Right lung (tissue), 5 donors: ENCODE measurements around the gene LBR. TPM values are rescaled to one million over a fixed set of nuclear protein-coding genes. Genes with fewer than 3 reads are reported as not detected.

ENCODE experiments used
- DNase-seq, 2 donors: peaks; one replicate each; pipeline ENCODE4 v3.0.0-alpha.2; 2013
- polyA plus RNA-seq, 5 donors: library from polyadenylated mRNA; unstranded; fragments of 120-200 nt; gene quantifications; one replicate each; pipeline versions ENCODE4 v1.2.1 to v1.2.3, GENCODE V29; 2013; ENCODE audit warnings: inconsistent platforms in 1 of 5, low replicate concordance in 1 of 5; ENCODE audit not compliant: insufficient read length in 5 of 5, insufficient read depth in 1 of 5

Gene LBR
- polyA plus RNA-seq, 5 donors = 69.9 to 128 (median 88.2) TPM

DNA sequence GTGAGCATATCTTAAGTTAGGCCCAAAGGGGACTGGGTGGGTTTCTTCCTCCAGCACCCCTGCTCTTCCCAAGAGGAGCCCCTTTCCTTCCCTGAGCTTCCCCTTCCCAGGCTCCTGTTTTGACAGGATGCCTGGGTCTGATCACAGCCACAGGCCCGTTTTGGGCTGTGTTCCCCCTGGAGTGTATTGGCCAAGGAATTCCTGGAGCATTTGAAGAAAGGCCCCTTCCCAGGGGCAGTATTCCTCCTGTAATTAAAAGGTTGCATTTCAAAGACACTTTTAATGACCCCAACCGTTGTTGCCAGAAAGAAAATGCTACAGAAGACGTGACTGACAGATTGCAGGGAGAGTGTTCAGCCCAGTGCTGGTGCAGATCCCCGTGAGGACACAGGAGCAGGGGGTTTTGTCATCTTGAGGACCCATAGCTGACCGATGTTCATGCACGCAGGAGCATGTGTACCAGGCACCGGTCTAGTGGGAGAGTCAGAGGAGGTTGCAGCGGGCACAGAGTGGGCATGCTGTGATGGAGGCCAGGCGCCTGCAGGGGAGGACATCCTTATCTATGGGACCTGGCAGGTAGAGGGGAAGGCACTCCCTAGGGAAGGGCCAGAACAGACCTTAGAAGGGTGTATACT, 19.3 kb upstream of the LBR start:
- DNase-seq = no peak

DNA sequence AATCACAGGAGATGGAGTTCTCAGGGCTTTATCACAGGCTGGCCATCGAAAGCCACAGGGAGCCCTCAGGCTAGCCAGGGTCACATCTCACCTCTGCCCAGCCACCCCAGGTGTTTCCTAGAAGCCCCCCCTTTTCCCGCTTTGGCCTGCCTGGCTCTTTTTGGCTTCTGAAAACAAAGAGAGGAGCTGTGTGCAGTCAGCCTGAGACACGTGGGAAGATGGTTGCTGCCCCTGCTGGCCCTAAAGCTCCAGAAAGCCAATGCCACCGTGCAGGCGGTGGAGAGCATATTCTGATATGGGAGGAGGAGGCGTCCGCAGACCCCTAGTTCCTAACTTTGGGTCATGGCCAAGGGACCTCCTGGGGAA, 18.7 kb upstream of the LBR start:
- DNase-seq = no peak

DNA sequence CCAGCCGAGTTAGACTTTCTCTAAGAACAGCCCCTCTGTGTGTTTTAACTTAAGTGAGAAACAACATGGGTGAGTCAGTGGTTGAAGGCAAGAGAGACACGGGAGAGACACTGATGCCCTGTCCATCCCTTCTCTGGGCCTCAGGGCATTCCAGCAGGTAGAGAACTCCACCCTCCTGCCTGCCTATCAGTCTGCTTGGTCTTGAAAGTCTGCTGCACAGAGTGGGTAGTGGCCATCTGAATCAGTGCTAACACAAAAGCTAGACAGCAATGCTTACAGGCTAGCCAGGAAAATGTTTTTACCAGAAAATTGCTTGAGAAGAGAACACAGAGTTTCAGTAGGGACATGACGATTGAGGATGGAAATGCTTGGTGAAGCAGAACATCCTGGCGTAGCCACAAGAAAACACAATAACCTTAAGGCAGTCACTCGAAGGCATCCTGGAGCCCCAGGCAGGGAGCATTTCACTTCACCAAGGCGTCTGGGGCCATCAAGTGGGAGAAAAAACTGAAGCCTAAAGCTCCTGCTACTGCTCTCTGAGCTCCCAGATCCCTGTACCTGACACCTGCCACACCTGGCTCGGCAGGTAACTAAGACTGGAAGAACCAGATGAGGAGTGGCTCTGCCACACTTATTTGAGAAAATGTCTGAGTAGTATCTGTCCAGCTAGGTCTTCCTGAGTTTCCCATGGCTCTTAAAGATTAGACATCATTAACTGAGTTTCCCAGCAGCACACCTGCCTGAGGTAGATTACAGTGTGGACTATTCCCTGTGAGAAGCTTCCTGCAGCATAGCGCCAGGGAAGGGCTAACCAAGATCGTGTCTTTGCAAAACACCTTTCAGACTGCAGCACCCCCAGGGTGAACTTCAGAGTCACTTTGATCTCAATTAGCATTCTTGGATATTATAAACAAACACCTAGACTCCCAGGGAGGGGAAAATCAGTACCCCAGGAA, 18.1 kb upstream of the LBR start:
- DNase-seq = no peak

DNA sequence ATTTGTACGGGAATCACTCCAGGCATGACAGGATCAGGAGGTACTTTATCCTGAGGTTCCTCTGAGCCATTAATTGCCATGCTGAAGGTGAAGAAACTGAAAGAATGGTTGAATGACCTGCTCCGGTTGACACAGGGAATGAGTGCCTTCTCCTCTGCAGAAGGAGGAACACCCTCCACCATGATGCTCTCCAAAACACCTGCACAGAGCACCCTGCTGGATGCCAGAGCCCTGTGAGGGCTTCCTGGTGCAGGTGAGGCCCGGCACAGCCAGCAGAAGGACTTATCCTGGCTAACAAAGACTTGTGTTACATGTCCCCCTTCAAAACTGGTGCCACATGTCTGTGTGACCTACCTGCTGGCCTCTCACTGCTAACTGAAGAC, 14.3 kb upstream of the LBR start:
- DNase-seq = no peak

DNA sequence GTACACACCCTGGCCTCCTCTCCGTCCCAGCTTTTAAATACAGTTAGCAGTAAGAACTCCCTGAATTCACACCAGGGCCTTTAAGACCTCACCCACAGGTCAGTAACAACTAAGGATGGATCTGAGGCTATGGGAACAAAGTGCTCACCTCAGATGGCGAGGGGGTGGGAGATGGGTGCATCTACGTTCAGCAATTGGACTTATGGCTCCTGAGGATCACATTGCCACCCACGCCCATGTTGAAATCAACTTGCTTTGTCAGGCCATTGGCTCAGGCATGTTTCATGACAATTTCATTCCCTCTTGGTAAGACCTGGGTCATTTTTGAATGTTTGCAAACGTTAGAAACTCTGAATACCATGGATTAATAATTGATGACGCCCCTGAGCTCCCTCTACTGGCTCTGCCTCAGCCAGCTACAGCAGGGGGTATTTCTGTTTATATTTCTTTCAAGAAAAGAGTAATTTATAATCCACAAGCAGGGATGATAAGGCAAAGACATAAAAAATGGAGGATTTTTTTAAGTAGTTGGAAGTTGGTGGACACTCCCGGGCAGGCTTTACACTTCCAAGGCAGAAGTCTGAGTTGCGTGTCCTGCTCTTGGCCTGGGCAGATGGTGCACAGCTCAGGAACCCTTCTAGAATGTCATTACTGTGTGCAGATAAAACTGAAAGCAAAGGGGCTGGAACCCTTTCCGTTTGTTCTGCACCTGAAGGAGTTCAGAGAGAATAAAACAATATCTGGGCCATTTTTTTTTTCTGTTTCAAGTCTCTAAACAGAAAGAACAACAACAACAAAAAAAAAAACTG, 13.7 kb upstream of the LBR start:
- no peak for DNase-seq

DNA sequence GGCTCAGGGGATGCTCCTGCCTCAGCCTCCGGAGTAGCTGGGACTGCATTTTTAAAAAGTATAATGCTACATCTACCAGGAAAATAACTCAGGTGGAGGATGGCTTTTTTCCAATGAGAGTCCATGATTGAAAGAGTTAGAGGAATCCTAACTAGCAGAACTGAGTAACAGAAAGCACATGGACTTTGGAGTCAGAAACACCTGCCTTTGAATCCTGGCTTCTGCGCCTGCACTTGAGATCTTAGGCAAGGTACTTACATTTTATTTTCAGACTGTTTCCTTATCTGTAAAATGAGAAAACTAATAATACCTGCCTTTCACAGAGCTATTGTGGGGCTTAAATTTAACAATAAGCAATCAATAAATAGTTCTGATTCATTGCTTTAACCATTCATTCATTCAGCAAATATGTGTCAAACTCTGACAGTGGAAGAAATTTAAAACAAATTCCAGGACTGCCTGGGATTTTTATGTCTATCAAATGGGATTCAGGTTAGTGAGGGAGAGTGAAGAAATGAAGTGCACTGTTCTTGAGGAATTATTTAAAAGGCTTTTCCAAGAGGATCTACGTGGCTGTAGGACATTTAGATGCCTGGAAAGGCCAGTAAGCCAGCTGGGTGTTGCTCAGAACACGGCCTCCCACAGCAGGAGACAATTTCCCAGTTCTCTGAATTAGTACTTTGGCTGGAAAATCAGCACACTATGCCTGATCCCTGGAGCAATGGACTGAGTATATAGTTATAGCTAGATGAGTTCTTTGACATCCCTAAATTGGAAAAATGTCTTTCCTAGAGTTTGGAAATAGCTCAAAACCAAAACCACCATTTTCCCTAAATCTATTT, 12.8 kb upstream of the LBR start:
- no peak for DNase-seq

DNA sequence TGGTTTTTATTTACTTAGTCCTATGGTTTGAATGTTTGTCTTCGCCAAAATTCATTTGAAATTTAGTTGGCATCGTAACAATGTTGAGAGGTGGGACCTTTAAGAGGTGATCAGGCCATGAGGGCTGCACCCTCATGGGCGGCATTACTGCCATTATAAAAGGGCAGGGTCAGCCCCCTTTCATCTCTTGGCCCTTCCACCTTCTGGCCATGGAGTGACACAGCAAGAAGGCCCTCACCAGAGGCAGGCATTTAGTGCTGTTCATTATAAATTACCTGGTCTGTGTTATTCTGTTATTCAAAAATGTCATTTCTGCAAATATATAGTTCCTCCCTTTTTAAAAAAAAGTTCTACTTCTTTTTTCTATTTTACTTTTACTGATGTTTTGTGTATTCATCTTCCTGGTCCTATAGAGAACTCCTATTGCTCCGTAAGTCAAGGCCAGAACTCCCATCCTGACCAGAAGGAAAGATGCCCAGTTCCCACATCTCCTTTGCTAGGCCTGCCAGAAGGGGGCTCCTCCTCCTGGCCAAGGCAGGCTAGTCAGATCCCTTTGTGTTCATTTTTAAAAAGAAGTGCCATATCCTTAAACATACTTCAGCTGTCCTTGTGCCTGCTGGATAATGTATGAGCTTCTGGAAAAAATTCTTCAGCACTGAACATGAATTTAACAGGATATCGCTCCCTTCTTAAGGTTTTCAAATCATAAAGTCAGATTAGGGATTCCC, 10.0 kb upstream of the LBR start:
- DNase-seq = no peak

DNA sequence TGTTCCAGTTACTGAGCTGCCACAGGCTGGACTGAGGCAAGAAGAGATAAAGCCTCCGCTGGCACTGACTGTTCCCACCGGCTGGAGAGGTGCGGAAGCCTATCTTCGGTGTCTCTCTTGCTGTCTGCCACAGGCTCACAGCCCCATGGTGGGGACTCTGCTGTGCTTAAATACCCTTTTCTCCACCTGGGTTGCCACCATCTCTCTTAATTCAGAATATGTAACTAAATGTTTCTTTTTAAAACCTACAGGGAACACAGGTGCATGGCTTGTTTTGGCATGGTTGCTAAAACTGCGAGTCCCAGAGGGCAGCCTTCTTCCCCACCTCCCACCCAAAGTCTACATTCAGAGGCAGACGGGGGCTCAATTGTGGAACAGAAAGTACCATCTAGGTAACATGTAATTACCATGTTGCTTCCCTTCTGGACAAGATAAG, 8.1 kb upstream of the LBR start:
- no peak for DNase-seq

DNA sequence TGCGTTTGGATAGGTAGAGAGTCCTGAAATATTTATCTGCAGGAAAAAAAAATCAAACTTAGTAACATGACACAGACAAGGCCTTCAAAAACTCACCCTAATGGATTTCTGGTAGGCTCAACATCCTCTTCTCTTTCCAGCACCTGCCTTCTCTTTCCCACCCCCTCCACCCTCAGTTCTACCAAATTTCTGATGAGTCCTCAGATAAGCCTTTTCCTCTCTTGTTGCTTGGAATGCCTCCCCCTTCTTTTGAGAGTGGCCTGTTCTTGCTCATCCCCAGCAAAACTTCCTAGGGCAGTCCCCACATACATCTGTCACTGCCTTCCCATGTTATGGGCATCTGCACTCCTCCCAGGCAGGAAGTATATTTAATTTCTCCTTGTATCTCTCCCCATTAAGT, 7.6 kb upstream of the LBR start:
- no peak for DNase-seq

DNA sequence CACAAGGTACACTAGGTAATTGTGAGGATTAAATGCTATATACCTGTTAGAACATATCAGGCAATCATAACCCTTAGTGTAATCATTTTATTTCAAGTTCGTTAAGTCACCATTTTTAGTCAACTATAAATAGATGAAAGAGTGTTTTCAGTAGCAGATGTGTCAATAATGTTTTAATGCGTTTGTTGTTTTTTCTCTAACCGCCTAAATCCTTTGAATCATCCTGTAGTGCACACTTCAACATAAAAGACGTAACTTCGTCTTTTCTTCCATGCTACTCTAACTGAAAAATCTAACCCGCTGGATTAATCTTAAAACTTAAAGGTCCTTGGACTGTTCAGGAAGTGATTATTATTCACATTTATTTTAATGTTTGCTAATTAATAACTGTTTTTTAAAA, 7.2 kb upstream of the LBR start:
- no peak for DNase-seq

DNA sequence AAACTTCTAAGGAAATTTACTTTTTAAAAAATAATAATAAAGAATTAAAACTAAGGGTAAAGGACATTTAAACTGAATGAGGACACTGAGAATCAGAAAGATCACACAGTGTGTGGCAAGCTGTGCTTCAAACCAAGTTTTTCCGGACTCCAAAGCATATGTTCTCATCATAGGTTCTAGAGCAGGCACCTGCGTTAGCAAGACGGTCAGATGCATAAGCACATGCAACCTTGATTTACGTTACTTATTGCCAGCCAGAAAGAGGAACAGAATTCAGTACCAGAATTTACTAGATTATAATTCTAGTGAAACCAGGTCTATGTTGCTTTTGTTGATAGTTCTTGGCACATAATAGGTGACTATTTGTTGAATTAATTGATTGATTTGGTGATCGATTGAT, 6.2 kb upstream of the LBR start:
- DNase-seq = no peak

DNA sequence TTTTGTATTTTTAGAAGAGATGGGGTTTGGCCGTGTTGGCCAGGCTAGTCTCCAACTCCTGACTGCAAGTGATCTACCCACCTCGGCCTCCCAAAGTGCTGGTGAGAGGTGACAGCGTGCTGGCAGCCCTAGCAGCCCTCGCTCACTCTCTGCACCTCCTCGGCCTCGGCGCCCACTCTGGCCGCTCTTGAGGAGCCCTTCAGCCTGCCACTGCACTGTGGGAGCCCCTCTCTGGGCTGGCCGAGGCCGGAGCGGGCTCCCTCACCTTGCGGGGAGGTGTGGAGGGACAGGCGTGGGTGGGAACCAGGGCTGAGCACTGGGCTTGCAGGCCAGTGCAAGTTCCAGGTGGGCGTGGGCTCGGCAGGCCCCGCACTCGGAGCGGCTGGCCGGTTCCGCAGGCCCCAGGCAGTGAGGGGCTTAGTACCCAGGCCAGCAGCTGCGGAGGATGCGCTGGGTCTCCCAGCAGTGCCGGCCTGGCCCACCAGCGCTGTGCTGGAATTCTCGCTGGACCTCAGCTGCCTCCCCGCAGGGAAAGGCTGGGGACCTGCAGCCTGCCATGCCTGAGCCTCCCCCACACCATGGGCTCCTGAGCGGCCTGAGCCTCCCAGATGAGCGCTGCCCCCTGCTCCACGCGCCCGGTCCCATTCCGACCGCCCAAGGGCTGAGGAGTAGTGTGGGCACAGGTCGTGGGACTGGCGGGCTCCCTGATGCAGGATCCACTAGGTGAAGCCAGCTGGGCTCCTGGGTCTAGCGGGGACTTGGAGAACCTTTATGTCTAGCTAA, 3.4 kb upstream of the LBR start:
- DNase-seq = no peak

DNA sequence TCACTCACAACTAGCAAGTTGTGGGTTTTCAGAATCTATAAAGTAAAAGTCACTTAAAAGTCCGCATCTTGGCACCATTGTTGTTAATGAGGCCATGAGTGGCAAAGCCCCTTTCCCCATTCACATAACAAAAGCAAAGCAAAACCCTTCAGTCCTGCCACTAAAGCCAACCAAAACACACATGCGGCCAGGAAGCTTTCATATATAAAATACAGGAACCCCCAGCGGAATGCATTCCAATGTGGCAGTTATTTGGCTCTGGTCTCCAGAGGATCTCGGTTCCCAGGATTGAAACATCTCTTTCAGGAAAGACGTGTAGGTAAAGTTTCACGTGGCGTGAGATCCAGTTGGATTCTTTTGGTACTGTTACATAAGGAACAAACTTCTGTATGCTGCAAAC, 2.5 kb upstream of the LBR start:
- no peak for DNase-seq

DNA sequence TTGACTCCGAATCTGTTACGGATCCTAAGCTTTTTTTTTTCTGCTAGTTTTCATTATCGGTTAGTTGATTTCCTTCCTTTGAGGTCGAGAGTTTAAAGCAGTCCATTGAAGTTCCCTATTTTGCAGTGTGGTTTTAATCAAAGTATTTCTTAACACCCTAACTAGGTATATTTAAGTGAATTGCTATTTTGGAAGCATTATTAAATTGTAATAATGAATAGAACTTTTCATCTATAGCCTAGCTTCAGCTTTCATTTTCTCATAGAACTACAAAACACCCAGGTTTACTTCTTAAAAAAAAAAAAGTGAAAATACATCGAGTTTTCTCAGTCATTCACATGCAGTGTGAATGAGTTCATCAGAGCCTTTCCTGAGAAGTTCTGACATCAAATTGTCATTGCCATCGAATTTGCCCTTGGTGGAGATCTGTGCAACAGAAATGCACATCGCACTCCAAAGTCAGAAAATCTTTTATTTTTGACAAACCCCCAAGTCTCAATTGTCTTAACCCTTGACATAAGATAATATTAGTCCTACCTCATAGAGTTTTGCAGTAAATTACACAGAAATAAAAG, 1.1 kb upstream of the LBR start:
- DNase-seq = no peak

DNA sequence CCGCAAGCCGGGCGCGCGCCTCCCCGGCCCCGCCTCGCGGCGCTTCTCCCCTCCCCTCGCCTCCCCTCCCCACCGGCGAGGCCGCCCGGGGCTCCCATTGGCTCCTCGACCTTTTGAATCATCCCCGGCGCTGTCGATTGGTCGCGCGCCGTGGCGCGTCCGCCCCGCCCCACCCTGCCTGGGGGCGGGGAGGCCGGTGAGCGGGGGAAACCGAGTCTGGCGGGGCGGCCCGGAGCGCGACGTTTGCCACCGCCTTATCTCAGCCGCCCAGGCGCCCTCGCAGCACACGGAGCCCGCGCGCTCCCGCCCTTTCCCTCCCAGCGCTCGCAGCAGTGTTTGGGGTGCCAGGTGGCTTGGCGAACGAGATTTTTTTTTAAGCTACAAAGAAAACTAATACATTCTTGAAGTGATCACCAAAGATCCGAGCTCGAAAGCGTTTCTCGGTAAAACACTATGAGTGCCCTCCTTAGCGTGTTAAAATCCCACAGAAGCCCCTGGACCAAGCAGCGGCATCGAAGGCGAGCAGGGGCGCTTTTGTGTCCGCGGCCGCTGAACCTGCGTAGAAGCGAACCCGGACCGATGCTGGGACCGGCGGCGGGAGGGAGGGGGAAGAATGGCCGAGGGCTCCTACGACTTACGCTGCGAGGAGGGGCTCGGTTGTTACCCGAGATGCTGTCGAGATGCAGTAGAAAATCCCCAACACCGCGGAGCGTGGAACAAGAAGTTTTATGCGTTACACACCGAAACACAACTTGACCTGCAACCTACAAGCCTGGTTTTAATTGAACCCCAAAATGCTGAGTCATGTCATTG, 436 bp upstream of the LBR start:
- peak; percentile 94 for DNase-seq

DNA sequence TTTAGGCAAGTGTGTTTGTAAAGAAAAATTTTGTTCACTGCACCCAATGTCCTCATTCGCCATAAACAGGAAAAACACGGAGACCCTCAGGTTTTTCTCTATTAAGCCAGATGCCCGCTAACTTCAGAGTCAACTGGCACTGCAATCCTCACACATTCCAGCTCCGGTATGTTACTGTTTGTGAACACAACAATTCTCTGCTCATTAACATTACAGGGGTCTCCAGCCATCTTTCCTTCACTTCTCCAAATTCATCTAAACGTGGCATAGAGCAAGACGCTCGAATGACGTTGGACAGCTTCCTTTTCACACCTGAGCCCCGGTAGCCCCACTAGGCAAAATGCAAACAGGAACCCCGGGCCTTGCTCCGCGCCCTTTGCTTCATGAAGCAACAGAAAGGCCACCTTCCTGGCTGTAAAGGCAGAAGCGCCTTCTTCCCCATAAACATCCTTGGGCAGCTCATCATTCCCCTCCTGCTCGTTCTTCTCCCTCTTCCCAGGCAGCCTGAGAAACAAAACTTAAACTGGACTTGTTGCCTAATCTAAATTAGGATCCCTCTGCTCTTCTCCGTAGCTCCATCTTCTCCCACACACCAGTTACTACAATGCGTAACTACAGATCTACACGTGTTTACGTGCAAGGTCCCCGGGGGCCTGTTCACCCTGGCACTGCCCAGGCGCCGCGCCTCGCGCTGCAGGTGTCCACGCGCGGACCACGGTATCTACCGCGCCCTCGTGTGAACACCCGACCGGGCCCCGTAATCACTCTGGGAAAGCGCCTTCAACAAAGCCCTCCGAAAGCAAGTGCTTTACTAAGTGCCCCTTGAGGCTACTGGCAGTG, 1.2 kb downstream of the LBR start:
- DNase-seq = no peak

DNA sequence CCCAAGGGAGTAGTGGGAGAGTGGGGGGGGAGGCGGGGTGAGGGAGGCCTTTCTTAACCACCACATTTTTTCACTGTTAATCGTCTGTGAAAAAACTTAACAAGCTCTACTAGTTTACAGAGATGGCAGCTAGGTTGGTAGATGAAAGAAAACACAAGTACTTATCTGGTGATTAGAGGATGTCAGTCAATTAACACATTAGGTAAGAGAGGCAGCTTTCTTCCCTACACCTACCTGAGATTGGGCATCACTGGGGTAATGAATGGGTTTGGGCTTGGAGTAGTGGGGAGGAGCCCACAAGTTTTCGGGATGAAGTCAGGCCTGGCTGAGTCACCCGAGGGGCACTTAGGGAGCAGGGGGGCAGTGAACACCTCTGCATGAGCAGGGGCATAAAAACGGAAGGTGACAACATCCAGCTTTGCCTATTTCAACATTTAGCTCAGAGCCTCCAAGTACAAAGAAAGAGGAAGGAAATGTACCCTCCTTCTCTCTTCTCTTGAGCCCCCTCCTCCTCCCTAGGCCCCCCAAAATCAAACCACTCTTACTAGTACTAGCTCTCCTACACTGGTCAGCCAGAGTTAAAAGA, 2.5 kb downstream of the LBR start:
- no peak for DNase-seq
